Panc1 (cell line): Measurements from ENCODE around the gene RPL28.

Experiments
- CTCF ChIP-seq: fragments of 450-650 bp; IDR thresholded peaks from 2 replicates; pipeline ENCODE4 v1.5.1; 2017; ENCODE audit warnings: mild to moderate bottlenecking
- SIN3A ChIP-seq: IDR thresholded peaks from 2 replicates; pipeline ENCODE4 v1.6.1; 2012; ENCODE audit warnings: low read depth, mild to moderate bottlenecking, low read length, moderate library complexity, borderline replicate concordance; ENCODE audit not compliant: insufficient read depth

GRCh38 chr19:55366790-55367189 lies 18.9 kb upstream of the RPL28 start:
- no peak for TF ChIP-seq CTCF
- no peak for TF ChIP-seq SIN3A
